SK-N-SH (cell line): ENCODE data around the gene TBCC. TPM values are rescaled to one million over a fixed set of nuclear protein-coding genes. Genes with fewer than 3 reads are reported as not detected.

Experiments
- CTCF ChIA-PET: fragments of 300-600, 350-600 bp; formaldehyde crosslinking; extraction: SDS; loops from one replicate; lab custom pipeline; 2021; lab: Yijun Ruan, JAX
- POLR2A ChIA-PET: fragments of 350-600 bp; sonication (Branson Sonifier 250); formaldehyde crosslinking; extraction: SDS; loops from one replicate; lab custom pipeline; 2020; ENCODE audit warnings: antibody characterized with exemption, inconsistent platforms; lab: Yijun Ruan, JAX
- DNase-seq: peaks from one replicate; pipeline ENCODE4 v3.0.0; 2012
- H2AFZ ChIP-seq: fragments of 200-600 bp; sonication (generic); 2 replicates; pipeline ENCODE4 v1.8.1; 2016; ENCODE audit warnings: antibody characterized with exemption, mild to moderate bottlenecking, low read depth
- H3F3A ChIP-seq: fragments of 200-600 bp; sonication (generic); replicated peaks from 2 replicates; pipeline ENCODE3; 2016; ENCODE audit warnings: antibody characterized with exemption, mild to moderate bottlenecking; ENCODE audit not compliant: insufficient read depth
- H3K27ac ChIP-seq, 2 experiments: fragments of 200-500 bp in 1 of 2; fragments of 200-600 bp in 1 of 2; sonication (Bioruptor generic) in 1 of 2; sonication (generic), shearing (Covaris generic) in 1 of 2; 2 replicates each; pipeline versions ENCODE4 v1.5.1 to v1.6.1; 2014 to 2016; ENCODE audit warnings: low read depth in 2 of 2, inconsistent platforms in 1 of 2, low read length in 1 of 2, mild to moderate bottlenecking in 1 of 2, mixed read lengths in 1 of 2
- H3K27me3 ChIP-seq: fragments of 200-600 bp; sonication (generic), shearing (Covaris generic); 2 replicates; pipeline ENCODE4 v1.6.1; 2016; ENCODE audit warnings: mixed run types; ENCODE audit not compliant: insufficient read depth
- H3K36me3 ChIP-seq, 2 experiments: fragments of 200-500 bp in 1 of 2; fragments of 200-600 bp in 1 of 2; sonication (Bioruptor generic) in 1 of 2; sonication (generic) in 1 of 2; replicated peaks in 1 of 2; 2 replicates each; pipeline versions ENCODE3 to v1.5.1; 2014 to 2016; ENCODE audit warnings: low read length in 1 of 2, mild to moderate bottlenecking in 1 of 2; ENCODE audit not compliant: insufficient read depth in 2 of 2, control insufficient read depth in 1 of 2
- H3K4me1 ChIP-seq, 2 experiments: fragments of 200-500 bp in 1 of 2; fragments of 200-600 bp in 1 of 2; sonication (Bioruptor generic) in 1 of 2; sonication (generic), shearing (Covaris generic) in 1 of 2; 2 replicates each; pipeline versions ENCODE4 v1.5.1 to v1.6.1; 2014 to 2016; ENCODE audit warnings: low read depth in 1 of 2, low read length in 1 of 2, mixed run types in 1 of 2; ENCODE audit not compliant: insufficient read depth in 2 of 2, control insufficient read depth in 1 of 2
- H3K4me2 ChIP-seq: fragments of 200-600 bp; sonication (generic), shearing (Covaris generic); 2 replicates; pipeline ENCODE4 v1.6.1; 2017; ENCODE audit warnings: mixed run types
- H3K4me3 ChIP-seq, 2 experiments: fragments of 200-500 bp in 1 of 2; fragments of 200-600 bp in 1 of 2; sonication (Bioruptor generic) in 1 of 2; sonication (generic), shearing (Covaris generic) in 1 of 2; 2 replicates each; pipeline versions ENCODE4 v1.5.1 to v1.8.1; 2014 to 2016; ENCODE audit warnings: low read depth in 2 of 2, inconsistent platforms in 1 of 2, low read length in 1 of 2, mild to moderate bottlenecking in 1 of 2, mixed read lengths in 1 of 2, moderate library complexity in 1 of 2
- H3K79me2 ChIP-seq: fragments of 200-600 bp; sonication (generic); 2 replicates; pipeline ENCODE4 v1.8.1; 2017; ENCODE audit warnings: mild to moderate bottlenecking; ENCODE audit not compliant: insufficient read depth
- H3K9ac ChIP-seq: fragments of 200-600 bp; sonication (generic); 2 replicates; pipeline ENCODE4 v1.6.1; 2017; ENCODE audit warnings: mixed run types
- H3K9me2 ChIP-seq: fragments of 200-600 bp; sonication (generic); 2 replicates; pipeline ENCODE4 v1.6.1; 2017; ENCODE audit warnings: mixed run types
- H3K9me3 ChIP-seq: fragments of 200-600 bp; sonication (generic); 2 replicates; pipeline ENCODE4 v1.6.1; 2017; ENCODE audit warnings: mixed run types, mild to moderate bottlenecking, moderate library complexity
- H4K20me1 ChIP-seq: fragments of 200-600 bp; sonication (generic); 2 replicates; pipeline ENCODE4 v1.6.1; 2017; ENCODE audit warnings: mild to moderate bottlenecking, mixed run types; ENCODE audit not compliant: insufficient read depth
- CHD2 ChIP-seq: fragments of 150-350 bp; IDR thresholded peaks from 2 replicates; pipeline ENCODE4 v1.6.1; 2018; ENCODE audit warnings: low read length; ENCODE audit not compliant: partially characterized antibody
- ELF1 ChIP-seq: IDR thresholded peaks from 2 replicates; pipeline ENCODE4 v1.4.0; 2012
- FOXJ3 ChIP-seq: sonication (generic); formaldehyde crosslinking; IDR thresholded peaks from 2 replicates; pipeline ENCODE4 v1.5.1; 2020; ENCODE audit warnings: mild to moderate bottlenecking, missing genetic modification reagents
- FOXM1 ChIP-seq: IDR thresholded peaks from 2 replicates; pipeline ENCODE4 v1.4.0; 2012; ENCODE audit warnings: low read depth, mild to moderate bottlenecking
- MEF2A ChIP-seq: IDR thresholded peaks from 2 replicates; pipeline ENCODE4 v1.4.0; 2012; ENCODE audit warnings: low read depth, borderline replicate concordance
- NFIC ChIP-seq: IDR thresholded peaks from 2 replicates; pipeline ENCODE4 v1.4.0; 2012; ENCODE audit warnings: borderline replicate concordance
- REST ChIP-seq: IDR thresholded peaks from 2 replicates; pipeline ENCODE4 v1.6.1; 2012; ENCODE audit warnings: mild to moderate bottlenecking, low read depth, low read length, moderate library complexity
- RXRA ChIP-seq: IDR thresholded peaks from 2 replicates; pipeline ENCODE4 v1.4.0; 2012; ENCODE audit warnings: low read depth, mild to moderate bottlenecking, borderline replicate concordance
- SIN3A ChIP-seq: IDR thresholded peaks from 2 replicates; pipeline ENCODE4 v1.6.1; 2012; ENCODE audit warnings: low read depth, mild to moderate bottlenecking, low read length, moderate library complexity, borderline replicate concordance
- SMC3 ChIP-seq: IDR thresholded peaks from 2 replicates; pipeline ENCODE4 v1.6.1; 2012; ENCODE audit warnings: low read depth, low read length, improper control_type of control experiment
- TAF1 ChIP-seq: IDR thresholded peaks from 2 replicates; pipeline ENCODE4 v1.6.1; 2012; ENCODE audit warnings: low read depth, mild to moderate bottlenecking, low read length, moderate library complexity, borderline replicate concordance
- TCF12 ChIP-seq: IDR thresholded peaks from 2 replicates; pipeline ENCODE4 v1.4.0; 2012
- TEAD4 ChIP-seq: IDR thresholded peaks from 2 replicates; pipeline ENCODE4 v1.4.0; 2012; ENCODE audit warnings: mild to moderate bottlenecking, borderline replicate concordance; ENCODE audit not compliant: insufficient read depth
- WGBS: methylation state at CpG from one replicate; pipeline ENCODE4 v1.1.6; 2017; ENCODE audit warnings: low lambda C conversion rate; 5-methylcytosine and 5-hydroxymethylcytosine counted together
- polyA plus RNA-seq, 3 experiments: library from polyadenylated mRNA; depleted of rRNA; stranded (reverse); fragments of >200 nt; gene quantifications; 2 replicates each; pipeline ENCODE4 v1.2.3, GENCODE V29; 2012
- TF ChIP-seq, protein P1 (sequence below): fragments of 150-350 bp; IDR thresholded peaks from 2 replicates; pipeline ENCODE4 v1.6.1; 2016; ENCODE audit warnings: mild to moderate bottlenecking, low read depth, low read length
- TF ChIP-seq, protein P2 (sequence below): fragments of 200-600 bp; sonication (generic); IDR thresholded peaks from 2 replicates; pipeline ENCODE4 v1.6.1; 2017; ENCODE audit warnings: antibody characterized with exemption, mild to moderate bottlenecking, moderate library complexity
- TF ChIP-seq, protein P3 (sequence below): IDR thresholded peaks from 2 replicates; pipeline ENCODE4 v1.4.0; 2012; ENCODE audit warnings: low read depth, borderline replicate concordance

TBCC gene
- polyA plus RNA-seq, 1 of the 3 experiments (the other 2 are of a cell fraction) = 18.2 TPM

DNA sequence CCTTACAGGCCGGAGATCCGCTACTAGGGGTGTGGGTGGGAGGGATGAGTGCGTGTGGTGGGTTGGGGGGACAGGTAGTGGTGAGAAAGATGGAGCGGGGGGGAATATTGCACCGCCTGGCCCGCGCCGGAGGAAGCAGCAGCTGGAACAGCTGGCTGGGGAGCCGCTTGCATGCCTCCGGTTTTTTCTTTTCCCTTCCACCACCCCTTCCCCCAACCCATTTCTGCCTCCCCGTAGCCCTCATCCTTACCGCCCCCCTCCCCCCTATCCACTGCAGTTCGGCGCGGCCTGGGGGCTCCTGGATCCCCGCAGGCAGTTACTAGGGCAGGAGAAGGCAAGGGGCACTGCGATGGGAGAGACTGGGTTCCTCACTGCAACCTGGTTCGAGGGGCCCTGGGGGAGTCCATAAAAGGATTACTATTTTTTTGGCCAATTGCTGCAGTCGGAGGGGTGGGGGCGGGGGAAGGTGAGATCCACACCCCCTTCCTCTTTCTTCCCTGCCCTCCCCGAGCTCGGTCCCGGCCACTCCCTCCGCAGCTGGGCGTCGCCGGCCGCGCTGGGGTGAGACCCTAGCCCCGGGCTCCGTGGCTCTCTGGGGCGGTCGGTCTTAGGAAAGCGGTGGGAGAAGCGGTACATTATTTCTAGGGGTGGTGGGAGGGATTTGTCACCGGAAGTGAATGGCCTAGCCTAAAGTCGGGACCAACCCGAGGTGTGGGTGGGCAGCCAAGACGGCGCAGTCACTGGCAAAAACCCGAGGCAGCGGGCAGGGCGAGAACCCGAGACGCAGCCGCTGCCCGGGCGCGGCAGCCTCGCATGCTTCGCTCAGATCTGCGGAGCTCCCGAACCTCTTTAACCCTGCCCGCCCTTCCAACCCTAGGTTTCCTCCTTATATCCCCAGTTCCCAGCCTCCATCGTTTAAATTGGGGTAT, 824 bp upstream of the TBCC start (continued):
- TF ChIP-seq, protein P1, sequence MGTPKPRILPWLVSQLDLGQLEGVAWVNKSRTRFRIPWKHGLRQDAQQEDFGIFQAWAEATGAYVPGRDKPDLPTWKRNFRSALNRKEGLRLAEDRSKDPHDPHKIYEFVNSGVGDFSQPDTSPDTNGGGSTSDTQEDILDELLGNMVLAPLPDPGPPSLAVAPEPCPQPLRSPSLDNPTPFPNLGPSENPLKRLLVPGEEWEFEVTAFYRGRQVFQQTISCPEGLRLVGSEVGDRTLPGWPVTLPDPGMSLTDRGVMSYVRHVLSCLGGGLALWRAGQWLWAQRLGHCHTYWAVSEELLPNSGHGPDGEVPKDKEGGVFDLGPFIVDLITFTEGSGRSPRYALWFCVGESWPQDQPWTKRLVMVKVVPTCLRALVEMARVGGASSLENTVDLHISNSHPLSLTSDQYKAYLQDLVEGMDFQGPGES = no peak
- TF ChIP-seq ELF1 = peak; percentile 32; the same call in 1 of the 2 replicates
- TF ChIP-seq TCF12 = peak; percentile 10; the same call in 1 of the 2 replicates
- TF ChIP-seq, protein P2, sequence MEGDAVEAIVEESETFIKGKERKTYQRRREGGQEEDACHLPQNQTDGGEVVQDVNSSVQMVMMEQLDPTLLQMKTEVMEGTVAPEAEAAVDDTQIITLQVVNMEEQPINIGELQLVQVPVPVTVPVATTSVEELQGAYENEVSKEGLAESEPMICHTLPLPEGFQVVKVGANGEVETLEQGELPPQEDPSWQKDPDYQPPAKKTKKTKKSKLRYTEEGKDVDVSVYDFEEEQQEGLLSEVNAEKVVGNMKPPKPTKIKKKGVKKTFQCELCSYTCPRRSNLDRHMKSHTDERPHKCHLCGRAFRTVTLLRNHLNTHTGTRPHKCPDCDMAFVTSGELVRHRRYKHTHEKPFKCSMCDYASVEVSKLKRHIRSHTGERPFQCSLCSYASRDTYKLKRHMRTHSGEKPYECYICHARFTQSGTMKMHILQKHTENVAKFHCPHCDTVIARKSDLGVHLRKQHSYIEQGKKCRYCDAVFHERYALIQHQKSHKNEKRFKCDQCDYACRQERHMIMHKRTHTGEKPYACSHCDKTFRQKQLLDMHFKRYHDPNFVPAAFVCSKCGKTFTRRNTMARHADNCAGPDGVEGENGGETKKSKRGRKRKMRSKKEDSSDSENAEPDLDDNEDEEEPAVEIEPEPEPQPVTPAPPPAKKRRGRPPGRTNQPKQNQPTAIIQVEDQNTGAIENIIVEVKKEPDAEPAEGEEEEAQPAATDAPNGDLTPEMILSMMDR = no peak
- no peak; the same call in 1 of the 2 replicates for TF ChIP-seq SMC3
- TF ChIP-seq TEAD4 = no peak
- no peak; the same call in 1 of the 2 replicates for TF ChIP-seq MEF2A
- TF ChIP-seq, all 33 proteins: peak for 9

DNA sequence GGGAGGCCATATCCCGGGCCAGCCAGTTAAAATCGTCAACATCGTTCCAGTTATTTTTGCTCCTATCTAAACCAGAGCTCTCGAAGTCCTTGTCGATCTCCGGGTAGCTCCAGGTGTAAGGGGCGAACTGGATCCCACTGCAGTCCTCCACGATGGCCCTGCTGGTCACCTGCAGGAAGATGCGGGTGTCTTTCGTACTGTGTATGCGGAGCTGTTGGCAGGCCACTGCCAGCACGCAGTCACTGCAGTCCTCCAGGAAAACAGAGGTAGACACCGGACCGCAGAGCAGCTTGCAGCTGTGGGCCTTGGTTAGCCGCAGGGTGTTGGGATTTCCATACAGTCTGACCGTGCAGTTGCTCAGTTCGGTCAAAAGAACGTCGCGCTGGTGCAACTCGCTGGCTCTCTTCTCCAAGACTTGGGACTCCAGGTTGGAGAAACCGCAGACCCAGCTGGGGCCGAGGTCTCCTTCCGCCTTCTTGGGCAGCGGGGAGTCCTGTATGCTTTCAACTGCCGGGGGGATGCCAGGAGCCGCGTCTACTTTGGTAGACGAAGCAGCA, 742 bp downstream of the TBCC start:
- Histone ChIP-seq H3K9me3 (no peaks in the 10 kb centered on the region), H3K4me1 (peaks cover 19 to 30% of the 10 kb centered on the region in 2 experiments; a peak in 3 of 4 replicates), H3K4me2 (peak overlapping the region; percentile 96), H3K27me3 (no peaks in the 10 kb centered on the region), H2AFZ (no peak overlapping the region), H3K9me2 (no peaks in the 10 kb centered on the region), H3K27ac (peak overlapping the region; percentile 67 to 80; a peak in 3 of 4 replicates), H3F3A (peaks cover 28% of the 10 kb centered on the region), H3K36me3 (no peaks in the 10 kb centered on the region), H3K79me2 (peaks cover 37% of the 10 kb centered on the region), H3K4me3 (peak overlapping the region; percentile 75 to 82), H3K9ac (peak overlapping the region; percentile 87), H4K20me1 (peaks cover 7% of the 10 kb centered on the region; the same call in 1 of the 2 replicates)
- peak; percentile 47 for DNase-seq
- ChIA-PET CTCF (interaction anchor here (0.7 to 3.2 kb wide), 5 partner anchors 18 to 156 kb away, joined by 3 to 17 read pairs (median 5); no protein-coding TSS in a partner anchor), POLR2A (interaction anchor here (0.6 to 4.4 kb wide), 8 partner anchors 8 to 576 kb away, joined by 3 to 59 read pairs (median 8); partner anchors contain the start of genes BICRAL, PPP2R5D and RPL7L1)
- WGBS = 11% methylated on average over 17 of the region's 29 CpGs
- TF ChIP-seq, protein P2 = no peak
- no peak for TF ChIP-seq SIN3A
- TF ChIP-seq RXRA = no peak
- no peak for TF ChIP-seq CHD2
- TF ChIP-seq, protein P3, sequence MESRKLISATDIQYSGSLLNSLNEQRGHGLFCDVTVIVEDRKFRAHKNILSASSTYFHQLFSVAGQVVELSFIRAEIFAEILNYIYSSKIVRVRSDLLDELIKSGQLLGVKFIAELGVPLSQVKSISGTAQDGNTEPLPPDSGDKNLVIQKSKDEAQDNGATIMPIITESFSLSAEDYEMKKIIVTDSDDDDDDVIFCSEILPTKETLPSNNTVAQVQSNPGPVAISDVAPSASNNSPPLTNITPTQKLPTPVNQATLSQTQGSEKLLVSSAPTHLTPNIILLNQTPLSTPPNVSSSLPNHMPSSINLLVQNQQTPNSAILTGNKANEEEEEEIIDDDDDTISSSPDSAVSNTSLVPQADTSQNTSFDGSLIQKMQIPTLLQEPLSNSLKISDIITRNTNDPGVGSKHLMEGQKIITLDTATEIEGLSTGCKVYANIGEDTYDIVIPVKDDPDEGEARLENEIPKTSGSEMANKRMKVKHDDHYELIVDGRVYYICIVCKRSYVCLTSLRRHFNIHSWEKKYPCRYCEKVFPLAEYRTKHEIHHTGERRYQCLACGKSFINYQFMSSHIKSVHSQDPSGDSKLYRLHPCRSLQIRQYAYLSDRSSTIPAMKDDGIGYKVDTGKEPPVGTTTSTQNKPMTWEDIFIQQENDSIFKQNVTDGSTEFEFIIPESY = no peak
- TF ChIP-seq NFIC = no peak
- no peak for TF ChIP-seq REST
- no peak for TF ChIP-seq TAF1
- TF ChIP-seq MEF2A = no peak
- TF ChIP-seq ELF1 = no peak
- no peak for TF ChIP-seq SMC3
- no peak for TF ChIP-seq FOXM1
- no peak for TF ChIP-seq TCF12
- TF ChIP-seq FOXJ3 (CRISPR knock-in tag) = no peak
